HG02610 (cell line): ENCODE data around the gene PDGFRB.

Experiments
- ATAC-seq: cut with Tn5 transposase; IDR thresholded peaks from one replicate; pipeline ENCODE4 v1.9.1; 2021; ENCODE audit warnings: mild to moderate bottlenecking, moderate library complexity; ENCODE audit not compliant: unreplicated experiment

Gene PDGFRB

GRCh38 chr5:150155258-150156026 lies at the start of gene PDGFRB:
PDGFRB (minus strand) TSS chr5:150155845; CDS start chr5:150137047, 18,798 bp downstream.
- ATAC-seq: no peak

- no peak for ATAC-seq
Observed at GRCh38 chr5:150204590-150204960, 48.9 kb upstream of the PDGFRB start.

- ATAC-seq: no peak
Observed at GRCh38 chr5:150203832-150204589, 48.4 kb upstream of the PDGFRB start.

GRCh38 chr5:150202501-150202900 lies 46.9 kb upstream of the PDGFRB start:
- ATAC-seq: no peak

GRCh38 chr5:150197476-150197875 lies 41.8 kb upstream of the PDGFRB start:
- no peak for ATAC-seq

GRCh38 chr5:150196986-150197385 lies 41.3 kb upstream of the PDGFRB start:
- no peak for ATAC-seq

GRCh38 chr5:150196514-150196913 lies 40.9 kb upstream of the PDGFRB start:
- no peak for ATAC-seq

- ATAC-seq: no peak
Observed at GRCh38 chr5:150195736-150196485, 40.3 kb upstream of the PDGFRB start.

- ATAC-seq: no peak
Observed at GRCh38 chr5:150192462-150192861, 36.8 kb upstream of the PDGFRB start.

GRCh38 chr5:150190987-150191386 lies 35.3 kb upstream of the PDGFRB start:
- no peak for ATAC-seq

GRCh38 chr5:150190503-150190979 lies 34.9 kb upstream of the PDGFRB start:
- no peak for ATAC-seq

- no peak for ATAC-seq
Observed at GRCh38 chr5:150189728-150190502, 34.3 kb upstream of the PDGFRB start, which contains the start of gene SLC6A7. SLC6A7 (plus strand) TSS chr5:150190062; CDS start chr5:150190328, 266 bp downstream.

GRCh38 chr5:150189326-150189725 lies 33.7 kb upstream of the PDGFRB start:
- ATAC-seq: no peak

- ATAC-seq: no peak
Observed at GRCh38 chr5:150188146-150188842, 32.6 kb upstream of the PDGFRB start.

GRCh38 chr5:150186897-150187296 lies 31.3 kb upstream of the PDGFRB start:
- no peak for ATAC-seq

- no peak for ATAC-seq
Observed at GRCh38 chr5:150186137-150186536, 30.5 kb upstream of the PDGFRB start.

GRCh38 chr5:150184990-150185912 lies 29.6 kb upstream of the PDGFRB start:
- ATAC-seq: no peak

GRCh38 chr5:150184006-150184405 lies 28.4 kb upstream of the PDGFRB start:
- ATAC-seq: no peak

- ATAC-seq: no peak
Observed at GRCh38 chr5:150183436-150183835, 27.8 kb upstream of the PDGFRB start.
